CD4-positive, alpha-beta T cell treated with Interleukin-21 for 1 hour (primary cell): ENCODE data around the gene EEF1G.
"Not testable (repeated sequence)": the region's sequence is repeated elsewhere in the genome, so short reads cannot be mapped to it uniquely, and the experiment has no call there.

Experiments
- DNase-seq: peaks from one replicate; pipeline ENCODE4 v3.0.0-alpha.2; 2020

Gene EEF1G

DNA sequence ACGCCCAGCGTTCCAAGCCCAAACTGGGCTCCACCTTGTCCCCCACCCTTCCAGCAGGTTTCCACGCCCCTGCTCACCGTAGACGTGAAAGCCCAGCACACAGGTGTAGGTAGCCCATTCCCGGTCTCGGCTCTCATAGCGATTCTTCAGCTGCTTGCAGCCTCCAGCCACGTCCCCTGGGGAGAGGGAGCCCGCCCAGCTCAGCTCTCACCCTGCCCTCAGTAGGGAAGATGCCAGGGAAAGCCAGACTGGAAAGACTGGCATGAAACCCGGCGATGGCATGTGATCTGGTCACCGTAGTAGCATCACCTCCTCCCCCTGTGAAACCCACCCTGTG, 29.3 kb upstream of the EEF1G start:
- no peak for DNase-seq

DNA sequence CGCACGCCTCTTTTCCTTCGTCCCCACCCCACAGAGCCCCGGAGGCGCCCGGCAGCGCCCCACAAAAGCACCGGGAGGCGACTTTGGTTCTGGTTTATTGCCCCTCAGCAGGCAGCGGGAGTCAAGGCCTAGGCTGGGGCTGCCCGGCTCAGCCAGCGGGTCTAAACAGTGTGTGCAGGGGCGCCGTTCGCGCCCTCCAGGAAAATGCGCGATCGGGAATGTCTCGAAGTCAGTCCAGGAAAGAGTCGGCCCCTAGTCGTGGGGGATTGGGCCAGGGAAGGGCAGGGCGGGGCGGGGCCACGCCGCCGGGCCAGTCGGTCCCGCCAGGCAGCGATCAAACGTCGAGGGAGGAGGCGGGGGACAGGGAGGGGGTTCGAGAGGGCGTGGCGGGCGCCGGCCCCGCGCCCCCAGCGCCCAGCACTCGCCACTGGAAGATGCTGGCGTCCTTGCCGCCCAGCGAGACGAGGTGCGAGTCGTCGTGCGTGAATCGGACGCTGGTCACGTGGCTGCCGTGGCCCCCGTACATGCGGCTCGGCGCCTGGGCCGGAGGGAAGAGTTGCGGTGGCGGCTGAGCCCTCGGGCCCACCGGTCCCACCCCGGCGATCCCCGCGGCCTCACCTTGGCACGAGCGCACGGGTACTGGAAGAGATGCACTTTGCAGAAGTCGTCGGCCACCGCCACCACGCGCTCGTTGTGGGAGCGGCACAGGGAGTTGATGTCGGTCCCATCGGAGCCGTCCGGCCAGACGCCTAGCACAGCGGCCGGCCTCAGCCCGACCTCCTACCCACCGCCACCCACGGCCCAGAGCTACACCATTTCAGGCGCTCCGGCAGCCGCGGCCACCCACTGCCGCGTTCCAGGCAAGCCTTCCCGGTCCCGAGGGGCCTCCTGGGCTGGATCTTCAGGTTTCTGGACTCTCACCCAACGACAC, 28.7 kb upstream of the EEF1G start:
- DNase-seq: no peak

DNA sequence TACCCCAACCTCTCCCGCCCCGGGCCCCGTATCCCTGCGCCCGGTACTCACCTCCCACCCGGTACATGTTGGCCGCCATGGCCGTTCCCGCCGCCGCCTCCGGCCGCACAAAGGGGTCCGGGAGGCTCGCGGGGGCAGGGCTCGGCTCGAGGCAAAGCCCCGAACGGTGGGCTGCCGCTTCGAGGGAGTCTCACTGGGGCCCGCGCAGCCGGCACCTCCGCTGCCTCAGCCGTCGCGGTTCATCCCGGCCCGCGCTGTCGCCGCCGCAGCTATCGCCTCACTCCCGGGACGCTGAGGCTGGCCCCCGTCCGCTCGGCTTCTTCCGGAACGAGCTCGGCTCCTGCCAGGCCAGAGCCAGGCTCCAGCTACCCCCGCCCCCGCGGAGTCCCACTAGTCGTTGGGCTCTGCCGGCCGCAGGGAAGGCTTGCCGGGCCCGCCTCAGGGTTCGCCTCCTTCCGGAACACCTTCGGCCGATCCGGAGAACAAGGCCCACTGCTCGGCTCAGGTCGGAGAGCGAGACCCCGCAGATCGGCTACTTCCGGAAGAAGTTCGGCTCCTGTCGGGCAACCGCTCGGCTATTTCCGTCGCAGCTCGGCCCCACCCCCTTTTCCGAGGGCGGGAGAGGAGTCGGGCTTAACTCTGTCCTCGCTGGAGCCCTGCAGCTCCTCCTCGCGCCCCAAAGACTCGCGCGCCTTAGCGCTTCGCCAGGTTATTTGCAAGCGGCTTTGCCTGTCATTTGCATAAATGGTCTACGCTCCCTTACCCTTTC, 27.9 kb upstream of the EEF1G start, which contains the start of gene MTA2:
TSS of gene MTA2 (minus strand) at position 494 of the 769 bp plus-strand sequence. CDS start at position 79, 415 bp downstream.
- DNase-seq: peak; percentile 99

DNA sequence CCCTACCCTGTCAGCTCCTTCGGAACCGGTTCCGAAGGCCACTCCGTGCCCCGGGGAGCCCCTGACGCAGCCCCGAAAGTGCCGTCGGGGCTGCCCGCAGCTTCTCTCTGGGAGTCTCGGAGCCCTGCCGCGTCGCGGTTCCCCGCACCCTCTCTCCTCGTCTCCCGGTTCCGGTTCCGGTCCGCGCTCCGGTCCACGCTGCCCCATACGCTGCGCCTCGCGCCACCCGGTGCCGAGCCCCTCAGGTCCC, 27.4 kb upstream of the EEF1G start:
- peak; percentile 56 for DNase-seq

DNA sequence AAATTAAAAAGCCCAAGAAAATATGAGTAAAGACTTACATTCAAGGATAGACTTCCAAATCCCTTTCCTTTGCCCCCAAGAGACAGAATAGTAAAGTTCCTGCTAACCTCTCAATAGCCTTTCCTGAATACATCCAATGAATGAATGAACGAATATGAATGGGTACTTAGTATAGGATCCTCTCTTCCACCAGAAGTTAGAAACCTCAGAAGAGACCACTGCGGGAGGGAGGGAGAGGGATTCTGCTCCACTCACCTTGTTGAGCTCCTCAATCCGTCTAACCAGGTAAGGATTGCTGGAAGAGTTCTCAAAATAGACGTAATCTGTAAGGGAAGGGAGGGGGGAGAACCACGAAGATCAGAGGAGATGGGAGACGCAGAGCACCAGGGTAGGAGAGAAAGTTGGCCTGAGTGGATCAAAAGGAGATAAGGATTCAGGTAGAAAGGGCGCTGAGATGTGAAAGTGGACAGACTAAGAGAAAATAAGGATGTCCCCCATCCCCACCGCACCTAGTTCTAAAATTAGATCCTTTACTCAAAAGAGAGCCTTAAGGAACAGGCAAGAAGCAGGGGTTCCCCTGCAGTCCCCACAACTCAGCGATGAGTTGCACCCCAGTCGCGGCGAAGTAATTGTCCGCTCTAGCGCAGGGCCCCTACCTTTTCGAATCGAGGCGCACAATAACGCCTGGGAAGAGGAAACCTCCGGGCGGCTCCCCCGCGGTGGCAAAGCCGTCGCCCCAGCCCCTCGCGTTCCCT, 26.9 kb upstream of the EEF1G start:
- DNase-seq: no peak

DNA sequence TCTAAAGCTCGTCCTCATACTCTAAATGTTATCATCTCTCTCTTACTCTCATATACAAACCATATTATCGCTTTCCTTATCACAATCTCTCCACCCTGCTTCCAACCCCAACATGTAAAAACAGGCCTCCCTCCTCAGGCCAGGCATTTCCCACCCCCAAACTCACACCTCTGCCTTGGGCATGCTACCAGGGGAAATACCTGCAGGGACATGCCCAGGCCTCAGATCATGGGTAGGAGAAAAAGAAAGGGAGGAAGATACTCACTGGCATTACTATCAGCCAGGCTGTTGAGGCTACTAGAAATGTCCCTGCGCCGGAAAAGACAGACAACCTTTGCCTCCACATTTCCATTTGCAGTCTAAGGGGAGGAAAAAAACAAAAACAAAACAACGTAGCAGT, 26.2 kb upstream of the EEF1G start:
- peak; percentile 54 for DNase-seq

DNA sequence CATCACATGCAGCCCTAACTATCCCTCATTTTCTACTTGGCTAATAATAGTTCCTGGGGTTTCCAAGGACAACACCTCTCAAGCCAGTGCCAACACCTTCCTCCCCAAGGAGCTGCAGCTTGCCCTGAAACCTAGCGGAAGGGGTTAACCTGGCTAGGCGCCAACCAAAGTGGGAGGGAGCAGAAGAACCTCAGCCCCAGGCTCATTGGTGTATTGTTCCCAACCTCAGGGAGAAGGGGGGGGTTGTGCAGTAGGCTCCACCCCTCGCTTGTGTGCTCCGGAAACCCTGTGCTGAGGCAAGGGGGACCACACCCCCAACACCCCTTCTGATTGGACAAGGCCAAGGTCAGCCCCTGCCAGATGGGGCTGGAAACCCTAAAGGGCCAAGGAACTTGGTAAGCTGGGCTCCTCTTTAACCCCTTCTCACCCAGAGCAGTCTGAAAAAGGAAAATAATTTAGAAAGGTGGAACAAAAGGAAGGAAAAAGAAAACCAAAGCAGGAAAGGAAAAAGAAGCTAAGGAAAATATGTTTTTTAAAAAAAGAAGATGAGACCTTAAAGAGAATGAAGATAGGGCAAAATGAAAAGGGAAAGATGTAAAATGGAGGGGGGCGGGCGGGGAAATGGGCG, 25.5 kb upstream of the EEF1G start:
- peak; percentile 99 for DNase-seq

DNA sequence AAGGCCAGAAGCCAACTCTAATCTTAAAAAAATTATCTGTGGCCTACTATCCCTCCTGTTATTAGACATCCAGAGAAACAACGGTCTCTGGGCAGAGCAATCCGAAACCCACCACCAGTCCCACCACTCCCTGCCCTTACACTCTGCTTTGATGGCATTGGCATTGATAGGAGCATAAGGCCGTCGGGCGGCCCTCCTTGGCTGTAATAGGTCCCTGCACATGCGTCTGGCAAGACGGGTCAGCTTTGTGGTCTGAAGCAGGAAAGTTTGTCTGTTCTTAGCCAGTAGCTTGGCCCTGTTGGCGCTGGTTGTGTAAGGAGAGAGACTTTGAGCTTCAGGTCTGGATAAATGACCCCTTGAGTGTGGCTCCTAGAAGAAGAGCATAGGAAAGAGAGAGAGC, 21.4 kb upstream of the EEF1G start:
- DNase-seq: no peak

DNA sequence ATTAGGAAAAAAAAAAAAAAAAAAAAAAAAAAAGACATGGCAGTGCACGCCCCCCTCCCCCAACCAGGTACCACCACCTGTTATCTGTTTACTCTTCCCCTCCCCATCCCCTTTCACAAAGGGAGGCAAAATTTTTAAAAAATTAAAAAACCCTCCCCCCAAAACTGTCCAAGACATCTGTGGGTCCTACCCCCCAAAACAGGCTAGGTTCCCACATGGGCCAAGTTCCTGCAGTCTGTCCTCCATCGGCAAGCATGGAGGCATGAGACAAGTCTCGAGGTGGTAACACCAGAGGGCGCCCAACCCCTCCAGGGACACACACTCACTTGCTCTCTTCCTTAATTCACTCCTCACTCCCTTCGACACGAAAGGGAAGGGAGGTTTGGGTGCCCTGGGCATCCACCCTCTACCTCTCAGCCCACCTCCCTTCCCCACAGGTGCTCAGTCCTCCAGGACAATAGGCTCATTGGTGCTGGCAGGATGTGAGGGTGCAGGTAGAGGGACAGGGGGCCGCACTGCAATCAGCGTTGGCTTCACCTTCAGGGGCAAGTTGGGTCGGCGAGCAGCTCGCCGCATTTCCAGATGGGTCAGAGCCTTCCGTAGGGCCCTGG, 19.8 kb upstream of the EEF1G start:
- DNase-seq: peak; percentile 85

DNA sequence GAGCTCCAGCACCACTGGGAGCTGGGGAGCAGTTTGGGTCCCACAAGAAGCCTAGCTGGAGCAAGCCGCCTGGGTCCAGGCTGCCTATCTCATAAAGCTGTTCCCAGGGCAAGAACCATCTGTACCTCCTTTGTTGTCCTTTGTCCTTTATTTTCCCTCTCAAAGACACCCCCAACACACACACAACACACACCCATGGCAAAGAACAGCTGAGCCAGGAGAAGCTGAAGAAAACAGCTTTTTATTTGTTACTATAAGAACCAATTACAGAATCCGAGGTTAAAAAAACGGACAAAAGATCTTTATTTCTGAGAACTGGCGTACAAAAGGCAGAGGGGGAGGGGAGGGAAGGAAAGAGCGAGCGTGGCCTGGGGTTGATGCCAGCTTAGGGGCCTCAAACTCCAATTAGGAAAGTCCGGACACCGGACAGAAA, 19.3 kb upstream of the EEF1G start:
- no peak for DNase-seq

DNA sequence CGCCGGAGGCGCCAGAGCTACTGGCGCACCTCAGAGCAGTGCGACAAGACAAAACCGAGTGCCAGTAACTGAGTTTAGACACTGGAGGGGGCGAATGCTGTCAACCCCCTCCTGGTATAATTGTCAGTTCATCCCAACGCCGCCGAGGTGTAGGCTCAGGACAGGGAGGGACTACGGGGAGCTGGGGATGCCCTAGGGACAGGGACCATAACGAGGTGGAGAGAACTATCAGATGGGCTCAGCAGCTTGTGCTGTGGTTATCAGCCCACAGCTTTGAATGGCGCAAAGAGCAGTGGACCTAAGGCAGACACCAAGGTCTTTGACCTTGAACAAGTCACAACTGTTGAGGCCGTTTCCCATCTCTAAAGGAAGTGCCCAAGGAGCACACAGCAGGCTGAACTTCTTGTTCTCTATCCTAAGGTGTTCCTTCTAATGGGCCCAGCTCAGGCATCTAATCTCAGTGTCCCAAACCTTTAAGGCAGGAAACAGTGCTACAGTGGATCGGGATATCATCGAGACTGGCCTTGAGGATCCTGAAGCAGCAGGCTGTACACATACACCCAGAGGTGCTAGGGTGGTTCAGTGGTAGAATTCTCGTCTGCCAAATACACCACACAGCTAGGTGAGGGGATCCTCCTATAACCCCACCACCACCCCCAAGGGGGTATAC, 18.6 kb upstream of the EEF1G start:
- no peak for DNase-seq

DNA sequence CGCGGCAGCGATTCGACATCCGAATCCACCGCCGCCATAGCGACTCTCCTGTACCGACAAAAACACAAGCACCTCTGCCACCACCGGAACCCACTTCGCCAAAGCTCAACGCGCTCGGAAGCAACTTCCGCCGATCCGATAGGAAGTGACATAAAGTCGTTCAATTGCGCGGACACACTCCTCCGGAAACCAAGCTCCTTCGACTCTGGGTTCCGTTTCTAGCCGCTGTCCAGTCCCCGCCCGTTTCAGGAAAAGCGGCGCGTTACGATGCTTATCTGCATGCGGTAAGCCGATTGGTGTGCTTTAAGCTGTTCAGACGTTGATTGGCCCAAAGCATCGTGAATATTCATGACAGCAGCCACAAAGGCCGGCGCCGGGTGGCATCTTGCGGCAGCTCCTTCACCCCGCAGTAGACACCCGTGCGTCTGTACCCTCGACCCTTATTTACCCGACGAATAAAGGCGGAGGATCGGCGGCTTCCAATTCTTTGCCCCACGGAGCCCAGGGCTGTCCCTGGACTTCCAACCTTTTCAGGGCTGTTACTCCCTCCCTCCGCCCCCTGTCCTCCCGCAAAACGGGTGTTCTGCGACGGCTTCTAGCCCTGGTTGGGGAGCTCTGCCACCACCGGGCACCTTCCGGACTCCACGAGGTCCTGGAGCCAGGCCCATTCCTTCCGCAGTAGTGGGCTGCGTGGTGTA, 17.9 kb upstream of the EEF1G start, which contains the start of gene TUT1:
TSS of gene TUT1 (minus strand) at position 76 of the 698 bp plus-strand sequence. CDS start at position 38, 38 bp downstream.
- DNase-seq: peak; percentile 99

DNA sequence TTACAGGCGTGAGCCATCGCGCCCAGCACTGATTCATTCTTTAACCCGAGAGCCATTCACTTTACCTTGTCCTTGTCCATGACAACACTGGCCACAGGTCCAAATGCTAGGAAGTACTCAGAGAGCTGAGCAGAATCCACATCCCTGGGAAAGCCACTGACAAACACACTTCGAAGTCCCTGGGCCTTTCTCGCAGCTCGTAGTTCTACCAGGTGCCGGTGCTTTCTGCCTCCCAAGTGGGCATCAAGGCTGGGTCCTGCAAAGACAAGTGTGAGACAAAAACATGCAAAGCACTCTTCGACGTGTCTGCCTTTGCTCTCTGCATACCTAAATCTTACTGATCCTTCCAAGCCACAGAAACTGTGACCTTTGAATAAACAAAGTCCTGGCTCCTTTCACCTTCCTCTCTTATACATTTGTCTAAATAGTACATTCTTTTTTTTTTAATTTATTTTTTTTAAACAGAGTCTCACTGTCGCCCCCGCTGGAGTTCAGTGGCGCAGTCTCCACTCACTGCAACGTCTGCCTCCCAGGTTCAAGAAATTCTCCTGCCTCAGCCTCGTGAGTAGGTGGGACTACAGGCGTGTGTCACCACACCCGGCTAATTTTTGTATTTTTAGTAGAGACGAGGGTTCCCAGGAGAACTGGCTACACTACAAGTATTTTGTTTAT, 15.4 kb upstream of the EEF1G start:
- peak; percentile 37 for DNase-seq

DNA sequence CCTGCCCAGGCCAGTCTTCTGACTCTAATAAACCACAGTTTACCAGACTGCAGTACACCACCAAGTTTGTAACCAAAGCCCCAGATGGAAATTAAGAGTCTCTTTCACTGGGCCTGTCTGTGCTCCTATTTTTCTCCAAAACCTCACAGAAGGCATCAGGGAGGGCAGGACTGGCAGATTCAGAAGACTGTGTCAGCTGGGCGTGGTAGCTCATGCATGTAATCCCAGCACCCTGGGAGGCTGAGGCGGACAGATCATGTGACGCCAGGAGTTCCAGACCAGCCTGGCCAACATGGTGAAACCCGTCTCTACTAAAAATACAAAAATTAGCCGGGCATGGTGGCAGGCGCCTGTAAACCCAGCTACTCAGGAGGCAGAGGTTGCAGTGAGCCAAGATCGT, 11.7 kb upstream of the EEF1G start:
- not testable (repeated sequence) for DNase-seq

DNA sequence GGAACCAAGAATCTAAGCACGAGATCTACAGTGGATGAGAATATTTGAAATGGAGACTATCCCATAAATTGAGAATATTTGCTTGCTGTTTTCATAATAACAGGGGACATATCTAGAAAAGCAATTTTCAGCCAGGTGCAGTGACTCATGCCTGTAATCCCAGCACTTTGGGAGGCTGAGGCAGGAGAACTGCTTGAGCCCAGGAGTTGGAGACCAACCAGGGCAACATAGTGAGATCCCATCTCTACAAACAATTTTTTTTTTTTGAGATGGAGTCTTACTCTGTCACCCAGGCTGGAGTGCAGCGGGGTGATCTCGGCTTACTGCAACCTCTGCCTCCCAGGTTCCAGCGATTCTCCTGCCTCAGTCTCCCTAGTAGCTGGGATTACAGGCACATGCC, 8.0 kb upstream of the EEF1G start:
- not testable (repeated sequence) for DNase-seq

DNA sequence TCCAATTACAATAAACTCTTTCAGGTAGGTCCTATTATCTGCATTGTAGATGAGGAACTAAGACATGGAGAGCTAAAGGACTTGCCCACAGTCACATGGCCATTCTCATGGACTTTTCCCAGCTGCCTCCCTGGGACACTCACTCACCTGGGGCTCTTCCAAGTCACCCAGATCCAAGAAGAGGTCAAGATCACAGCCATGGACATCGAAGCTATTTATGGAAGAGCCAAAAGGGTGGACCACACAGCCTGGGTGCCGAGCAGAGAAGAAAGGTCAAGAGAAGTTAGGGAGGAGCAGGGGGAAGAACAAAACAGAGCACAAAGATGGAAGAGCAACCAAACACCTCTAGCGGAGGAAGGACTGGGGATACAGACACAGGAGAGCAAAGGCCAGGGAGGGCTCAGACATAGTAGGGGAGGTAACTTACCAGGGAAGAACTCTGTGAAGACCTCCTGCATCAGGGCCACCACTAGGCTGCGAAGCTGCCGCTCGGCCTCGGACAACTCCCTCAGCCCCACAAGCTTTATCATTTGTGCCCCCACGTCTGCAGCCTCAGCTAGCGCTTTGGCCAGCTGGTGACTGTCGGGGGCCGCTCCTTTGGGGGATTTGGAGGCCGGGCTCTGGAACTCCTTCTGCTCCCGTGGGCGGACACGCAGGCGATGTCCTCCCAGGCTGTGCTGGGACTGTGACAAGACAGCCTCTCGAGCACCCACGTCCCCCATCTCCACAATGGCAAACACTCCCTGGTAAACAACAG, 7.4 kb upstream of the EEF1G start:
- no peak for DNase-seq

DNA sequence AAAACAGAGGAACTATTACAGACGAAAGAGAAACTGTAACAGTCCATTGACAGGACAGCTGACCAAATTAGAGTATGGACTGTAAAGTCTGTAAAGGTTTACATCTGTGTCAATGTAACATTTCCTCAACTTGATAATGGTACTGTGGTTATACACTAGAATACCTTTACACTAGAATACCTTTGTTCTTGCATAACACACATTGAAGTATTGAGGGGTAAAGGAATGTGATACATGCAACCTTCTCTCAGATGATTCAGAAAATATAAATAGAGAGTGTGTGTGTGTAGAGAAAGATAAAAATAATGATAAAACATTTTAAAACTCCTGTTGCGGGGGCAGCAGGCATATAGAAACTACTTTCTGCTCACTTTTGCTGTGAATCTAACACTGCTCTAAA, 5.6 kb upstream of the EEF1G start:
- DNase-seq: no peak

DNA sequence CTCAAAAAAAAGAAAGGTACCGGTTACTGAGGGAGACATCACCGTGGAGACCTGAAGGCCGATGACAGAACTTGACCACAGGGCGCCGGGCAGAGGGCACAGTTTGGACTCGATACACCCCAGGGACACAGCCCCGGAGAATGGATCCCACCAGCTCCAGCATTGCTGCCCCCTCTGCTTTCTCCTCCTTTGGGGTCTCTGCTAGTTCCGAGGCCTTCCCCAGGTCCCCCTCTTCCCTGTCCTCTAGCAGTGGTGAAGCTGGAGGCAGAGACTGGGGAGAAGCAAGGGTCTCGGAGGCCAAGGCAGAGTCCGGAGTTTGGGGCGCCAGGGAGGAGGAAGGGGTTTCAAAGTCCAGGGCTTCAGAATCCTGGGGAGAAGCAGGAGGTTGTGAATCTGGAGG, 4.8 kb upstream of the EEF1G start:
- DNase-seq: no peak

DNA sequence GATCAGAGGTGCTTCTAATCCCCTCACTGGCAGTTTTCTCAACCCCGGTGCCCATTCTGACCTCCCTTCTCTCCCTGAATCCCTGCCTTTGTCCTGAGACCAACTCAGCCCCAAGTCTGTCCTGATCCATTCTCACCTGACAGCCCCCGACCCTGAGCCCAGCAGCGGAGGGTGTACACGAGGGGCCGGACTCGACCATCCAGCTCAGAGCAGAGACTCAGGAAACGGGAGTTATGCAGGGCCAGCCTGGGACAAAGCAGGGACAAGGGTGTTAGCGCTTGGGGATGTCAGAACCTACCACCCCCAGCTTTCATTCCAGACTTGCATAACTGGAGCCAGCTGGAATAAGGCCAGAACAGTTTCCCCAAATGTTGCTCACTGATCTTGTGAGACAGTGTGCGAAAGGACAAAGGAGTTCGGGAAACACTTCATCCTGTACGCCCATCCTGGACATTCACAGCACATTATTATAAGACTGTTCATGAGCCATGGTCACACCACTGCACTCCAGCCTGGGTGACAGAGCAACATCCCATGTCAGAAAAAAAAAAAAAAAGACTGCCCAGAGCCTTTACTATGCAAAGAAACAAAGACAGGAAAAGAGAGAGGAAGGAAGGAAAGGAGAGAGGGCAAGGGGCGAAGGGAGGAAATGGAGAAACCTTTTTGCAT, 3.5 kb upstream of the EEF1G start:
- no peak for DNase-seq
